Activated naive CD4-positive, alpha-beta T cell treated with anti-CD3 and anti-CD28 coated beads for 36 hours (primary cell): ENCODE measurements around the gene XKR7. TPM values are rescaled to one million over a fixed set of nuclear protein-coding genes. Genes with fewer than 3 reads are reported as not detected.
"Not testable (repeated sequence)": the region's sequence is repeated elsewhere in the genome, so short reads cannot be mapped to it uniquely, and the experiment has no call there.

Source experiments
- CTCF ChIA-PET: fragments of 350-600 bp; sonication (Branson Sonifier 250); formaldehyde crosslinking; loops from one replicate; lab custom pipeline; 2021; ENCODE audit warnings: antibody characterized with exemption; lab: Charles Lee
- DNase-seq: peaks from one replicate; pipeline ENCODE4 v3.0.0-alpha.2; 2020
- H3K27ac Mint-ChIP-seq: one replicate; pipeline ENCODE4 v1.8.0; 2021; ENCODE audit warnings: mild to moderate bottlenecking, mixed read lengths
- H3K27me3 Mint-ChIP-seq: one replicate; pipeline ENCODE4 v1.8.0; 2021; ENCODE audit warnings: low read depth, mixed read lengths
- H3K36me3 Mint-ChIP-seq: one replicate; pipeline ENCODE4 v1.8.0; 2021; ENCODE audit warnings: low read depth, mixed read lengths
- H3K4me1 Mint-ChIP-seq: one replicate; pipeline ENCODE4 v1.8.0; 2021; ENCODE audit warnings: low read depth, mixed read lengths
- H3K4me3 Mint-ChIP-seq: one replicate; pipeline ENCODE4 v1.8.0; 2021; ENCODE audit warnings: mild to moderate bottlenecking, moderate library complexity, mixed read lengths
- H3K9me3 Mint-ChIP-seq: one replicate; pipeline ENCODE4 v1.8.0; 2021; ENCODE audit warnings: mixed read lengths
- intact Hi-C: fragments of 100-400 bp; cut with micrococcal nuclease; formaldehyde crosslinking; loops from one replicate; pipeline ENCODE4 v1.15.1; 2023
- total RNA-seq, 2 experiments: library from RNA; stranded (reverse); gene quantifications; one replicate each; pipeline ENCODE4 v1.2.3, GENCODE V29; 2021

XKR7 gene, protein sequence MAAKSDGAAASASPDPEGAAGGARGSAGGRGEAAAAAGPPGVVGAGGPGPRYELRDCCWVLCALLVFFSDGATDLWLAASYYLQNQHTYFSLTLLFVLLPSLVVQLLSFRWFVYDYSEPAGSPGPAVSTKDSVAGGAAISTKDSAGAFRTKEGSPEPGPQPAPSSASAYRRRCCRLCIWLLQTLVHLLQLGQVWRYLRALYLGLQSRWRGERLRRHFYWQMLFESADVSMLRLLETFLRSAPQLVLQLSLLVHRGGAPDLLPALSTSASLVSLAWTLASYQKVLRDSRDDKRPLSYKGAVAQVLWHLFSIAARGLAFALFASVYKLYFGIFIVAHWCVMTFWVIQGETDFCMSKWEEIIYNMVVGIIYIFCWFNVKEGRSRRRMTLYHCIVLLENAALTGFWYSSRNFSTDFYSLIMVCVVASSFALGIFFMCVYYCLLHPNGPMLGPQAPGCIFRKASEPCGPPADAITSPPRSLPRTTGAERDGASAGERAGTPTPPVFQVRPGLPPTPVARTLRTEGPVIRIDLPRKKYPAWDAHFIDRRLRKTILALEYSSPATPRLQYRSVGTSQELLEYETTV
- total RNA-seq = under 1 TPM; 0.02 TPM

DNA sequence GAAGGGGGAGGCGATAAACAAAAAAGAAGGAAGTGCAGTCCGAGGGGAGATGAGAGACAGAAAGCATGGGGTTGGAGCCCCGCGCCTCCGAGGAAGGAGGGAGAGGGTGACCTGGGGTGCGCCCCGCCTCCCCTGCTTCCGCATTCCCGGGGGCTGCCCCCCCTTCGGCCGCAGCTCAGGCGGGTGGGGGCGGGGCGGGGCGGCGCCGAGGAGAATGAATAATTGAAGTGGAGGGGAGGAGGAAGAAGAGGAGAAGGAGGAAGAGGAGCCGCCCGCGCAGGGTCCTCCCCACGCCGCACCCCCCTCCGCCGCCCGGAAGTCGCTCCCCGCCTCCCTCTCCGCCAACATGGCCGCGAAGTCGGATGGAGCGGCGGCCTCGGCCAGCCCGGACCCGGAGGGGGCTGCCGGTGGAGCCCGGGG is at the start of gene XKR7:
TSS of gene XKR7 (plus strand) at position 322 of the 420 bp plus-strand sequence. CDS start at position 347, 25 bp downstream.
- peak; percentile 36 for DNase-seq
- peak within 1 kb of the TSS; percentile 72 for H3K4me3 Mint-ChIP-seq
- H3K27me3 Mint-ChIP-seq = peaks cover 49% of the 10 kb centered on the region
- H3K36me3 Mint-ChIP-seq = no peaks in the 10 kb centered on the region
- H3K27ac Mint-ChIP-seq = no peak within 1 kb of the TSS
- intact Hi-C loops = no loop called here
- H3K4me1 Mint-ChIP-seq = peaks cover 7% of the 10 kb centered on the region
- CTCF ChIA-PET = interaction anchor here (0.8 to 2.2 kb wide), 2 partner anchors 15 to 16 kb away, joined by 3 to 8 read pairs; partner anchors contain the start of gene PDRG1
- no peaks in the 10 kb centered on the region for H3K9me3 Mint-ChIP-seq

DNA sequence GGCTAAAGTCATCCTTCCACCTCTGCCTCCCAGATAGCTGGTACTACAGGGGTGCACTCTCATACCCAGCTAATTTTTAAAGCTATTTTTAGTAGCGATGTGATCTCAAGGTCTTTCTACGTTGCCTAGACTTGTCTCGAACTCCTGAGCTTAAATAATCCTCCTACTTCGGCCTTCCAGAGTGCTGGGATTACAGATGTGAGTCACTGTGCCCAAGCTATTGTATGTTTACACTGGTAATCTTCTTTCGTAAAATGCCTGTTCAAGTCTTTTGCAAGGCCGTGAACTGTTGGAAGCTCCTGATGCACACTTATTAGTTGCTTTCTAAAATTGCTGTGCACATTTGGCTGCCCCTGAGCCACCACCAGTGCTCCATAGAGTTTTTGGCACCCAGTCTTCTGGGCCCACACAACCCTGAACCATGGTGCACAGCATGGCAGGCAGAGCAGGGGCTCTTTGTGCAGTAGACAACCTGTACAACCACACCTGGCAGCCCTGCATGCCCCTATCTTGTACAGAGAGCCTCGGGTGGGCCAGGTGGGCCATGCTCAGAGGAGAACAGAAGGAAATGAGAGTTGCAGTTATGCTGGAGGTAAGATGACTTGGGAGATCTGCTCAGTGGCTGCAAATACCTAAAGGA is 49.4 kb upstream of the XKR7 start:
- no peaks in the 10 kb centered on the region for H3K4me1 Mint-ChIP-seq
- peaks cover 2% of the 10 kb centered on the region for H3K27me3 Mint-ChIP-seq
- CTCF ChIA-PET = interaction anchor here (2.8 kb wide), 1 partner anchor 34 kb away, joined by 9 read pairs; the partner anchor contains the start of gene PDRG1
- intact Hi-C loops = no loop called here
- no peak for DNase-seq
- H3K9me3 Mint-ChIP-seq = no peaks in the 10 kb centered on the region
- H3K4me3 Mint-ChIP-seq = no peak overlapping the region
- no peak overlapping the region for H3K27ac Mint-ChIP-seq
- H3K36me3 Mint-ChIP-seq = no peaks in the 10 kb centered on the region

DNA sequence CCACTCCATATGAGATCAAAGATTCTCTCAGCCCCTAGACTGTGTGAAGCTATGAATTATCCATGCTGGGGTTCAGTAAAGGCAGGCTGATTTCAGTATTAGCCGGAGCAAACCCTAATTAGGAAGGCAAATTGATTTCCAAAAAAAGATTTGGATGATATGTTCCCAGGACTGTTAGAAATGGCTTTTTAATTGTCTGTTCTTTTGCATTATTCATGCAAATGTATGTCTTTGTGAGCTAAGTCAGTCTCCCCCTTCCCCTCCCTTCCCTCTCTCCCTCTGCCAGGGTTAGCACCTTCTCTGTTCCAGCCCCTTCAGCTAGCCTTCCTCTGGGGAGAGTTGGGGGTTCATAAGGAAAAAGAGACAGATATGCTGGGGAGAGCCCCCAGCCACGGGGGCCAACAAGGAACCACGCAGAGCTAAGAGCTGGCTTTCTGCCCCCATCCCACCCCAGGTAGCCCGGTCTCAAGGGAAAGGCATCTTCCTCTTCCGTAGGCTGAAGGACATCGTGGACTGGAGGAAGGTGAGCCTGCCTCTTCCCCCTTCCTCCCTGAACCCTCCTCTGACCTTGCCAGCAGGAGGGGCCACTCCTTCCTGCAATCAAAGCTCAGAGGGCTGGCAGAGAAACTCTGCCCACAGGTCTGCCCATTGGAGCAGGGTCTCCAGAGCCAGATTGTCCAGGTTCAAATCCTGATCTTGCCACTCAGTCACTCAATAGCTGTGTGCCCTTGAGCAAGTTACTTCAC is 48.4 kb upstream of the XKR7 start:
- Mint-ChIP-seq H3K36me3 (no peaks in the 10 kb centered on the region), H3K9me3 (no peaks in the 10 kb centered on the region), H3K4me1 (peaks cover 3% of the 10 kb centered on the region), H3K4me3 (no peak overlapping the region), H3K27ac (no peak overlapping the region), H3K27me3 (peaks cover 5% of the 10 kb centered on the region)
- CTCF ChIA-PET = interaction anchor here (2.8 kb wide), 1 partner anchor 33 kb away, joined by 9 read pairs; the partner anchor contains the start of gene PDRG1
- intact Hi-C loops = no loop called here
- DNase-seq = no peak

DNA sequence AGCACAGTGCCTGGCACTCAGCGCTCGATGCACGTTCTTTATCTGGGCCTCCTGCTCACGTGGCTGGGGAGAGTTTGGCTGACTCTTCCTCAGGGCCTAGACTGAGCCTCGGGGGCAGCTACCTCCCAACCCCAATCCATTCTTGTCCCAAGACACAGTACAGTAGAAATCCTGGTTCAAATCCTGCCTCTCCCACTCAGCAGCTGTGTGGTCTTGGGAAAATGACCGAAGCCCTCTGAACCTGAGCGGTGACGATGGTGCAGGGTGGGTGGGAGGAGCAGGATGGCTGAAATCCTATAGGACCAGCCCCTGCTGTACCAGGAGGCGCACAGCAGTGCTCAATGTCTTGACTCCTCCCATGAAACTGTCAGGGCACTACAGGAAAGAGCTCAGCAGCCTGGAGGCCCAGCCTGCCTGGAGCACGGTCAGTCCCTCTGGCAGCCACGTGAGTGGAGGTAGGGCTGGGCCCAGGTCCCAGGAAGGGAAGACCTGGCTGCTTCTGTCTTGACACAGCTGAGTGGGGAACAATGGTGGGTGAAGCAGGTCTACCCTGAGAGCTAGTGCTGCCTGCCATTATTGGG is 47.6 kb upstream of the XKR7 start:
- H3K4me3 Mint-ChIP-seq = no peak overlapping the region
- intact Hi-C loops = no loop called here
- H3K27me3 Mint-ChIP-seq = peaks cover 5% of the 10 kb centered on the region
- no peak for DNase-seq
- CTCF ChIA-PET = interaction anchor here (2.8 kb wide), 1 partner anchor 32 kb away, joined by 9 read pairs; the partner anchor contains the start of gene PDRG1
- no peaks in the 10 kb centered on the region for H3K36me3 Mint-ChIP-seq
- H3K9me3 Mint-ChIP-seq = no peaks in the 10 kb centered on the region
- H3K27ac Mint-ChIP-seq = no peak overlapping the region
- peaks cover 3% of the 10 kb centered on the region for H3K4me1 Mint-ChIP-seq

DNA sequence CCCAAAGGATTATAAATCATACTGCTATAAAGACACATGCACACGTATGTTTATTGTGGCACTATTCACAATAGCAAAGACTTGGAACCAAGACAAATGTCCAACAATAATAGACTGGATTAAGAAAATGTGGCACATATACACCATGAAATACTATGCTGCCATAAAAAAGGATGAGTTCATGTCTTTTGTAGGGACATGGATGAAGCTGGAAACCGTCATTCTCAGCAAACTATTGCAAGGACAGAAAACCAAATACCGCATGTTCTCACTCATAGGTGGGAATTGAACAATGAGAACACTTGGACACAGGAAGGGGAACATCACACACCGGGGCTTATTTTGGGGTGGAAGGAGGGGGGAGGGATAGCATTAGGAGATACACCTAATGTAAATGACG is 46.5 kb upstream of the XKR7 start:
- intact Hi-C loops, H3K27ac Mint-ChIP-seq, H3K4me1 Mint-ChIP-seq, H3K27me3 Mint-ChIP-seq, H3K9me3 Mint-ChIP-seq, DNase-seq, H3K4me3 Mint-ChIP-seq, H3K36me3 Mint-ChIP-seq, CTCF ChIA-PET: not testable (repeated sequence)

DNA sequence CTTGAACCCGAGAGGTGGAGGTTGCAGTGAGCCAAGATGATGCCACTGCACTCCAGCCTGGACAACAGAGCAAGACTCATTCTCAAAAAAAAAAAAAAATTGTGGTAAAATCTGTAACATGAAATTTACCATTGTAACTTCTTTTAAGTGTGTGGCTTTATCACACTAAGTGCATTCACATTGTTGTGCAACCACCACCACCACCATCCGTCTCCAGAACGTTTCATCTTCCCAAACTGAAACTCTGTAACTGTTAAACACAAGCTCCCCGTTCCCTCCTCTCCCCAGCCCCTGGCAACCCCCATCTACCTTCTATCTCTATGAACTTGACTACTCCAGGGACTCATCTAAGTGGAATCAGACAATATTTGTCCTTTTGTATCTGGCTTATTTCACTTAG is 45.8 kb upstream of the XKR7 start:
- CTCF ChIA-PET = interaction anchor here (0.7 to 1.0 kb wide), 2 partner anchors 48 to 69 kb away, joined by 3 to 5 read pairs; no protein-coding TSS in a partner anchor
- Mint-ChIP-seq H3K9me3 (no peaks in the 10 kb centered on the region), H3K36me3 (no peaks in the 10 kb centered on the region), H3K4me3 (no peak overlapping the region), H3K4me1 (peaks cover 3% of the 10 kb centered on the region), H3K27ac (no peak overlapping the region), H3K27me3 (peaks cover 7% of the 10 kb centered on the region)
- DNase-seq = no peak
- intact Hi-C loops = no loop called here

DNA sequence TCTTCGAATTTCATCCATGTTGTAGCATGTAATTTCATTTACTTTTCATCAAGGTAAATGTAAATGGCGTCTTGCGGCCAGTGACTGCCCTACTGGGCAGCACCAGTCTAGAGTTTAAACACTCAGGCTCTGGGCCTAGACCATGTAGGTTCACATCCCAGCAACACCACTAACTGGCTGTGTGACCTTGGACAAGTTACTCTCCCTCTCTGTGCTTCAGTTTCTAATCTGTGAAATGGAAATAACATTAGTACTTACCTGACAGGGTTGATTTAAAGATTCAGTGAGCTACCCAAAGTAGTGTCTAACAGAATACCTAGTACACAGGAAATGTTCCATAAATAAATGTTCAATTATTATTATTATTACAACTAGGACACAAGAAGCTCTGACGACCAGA is 45.4 kb upstream of the XKR7 start:
- Mint-ChIP-seq H3K4me3 (no peak overlapping the region), H3K4me1 (peaks cover 3% of the 10 kb centered on the region), H3K27me3 (peaks cover 7% of the 10 kb centered on the region), H3K36me3 (no peaks in the 10 kb centered on the region), H3K9me3 (no peaks in the 10 kb centered on the region), H3K27ac (no peak overlapping the region)
- intact Hi-C loops = no loop called here
- DNase-seq = no peak
- CTCF ChIA-PET = interaction anchor here (1.0 kb wide), 1 partner anchor 69 kb away, joined by 3 read pairs; no protein-coding TSS in a partner anchor

DNA sequence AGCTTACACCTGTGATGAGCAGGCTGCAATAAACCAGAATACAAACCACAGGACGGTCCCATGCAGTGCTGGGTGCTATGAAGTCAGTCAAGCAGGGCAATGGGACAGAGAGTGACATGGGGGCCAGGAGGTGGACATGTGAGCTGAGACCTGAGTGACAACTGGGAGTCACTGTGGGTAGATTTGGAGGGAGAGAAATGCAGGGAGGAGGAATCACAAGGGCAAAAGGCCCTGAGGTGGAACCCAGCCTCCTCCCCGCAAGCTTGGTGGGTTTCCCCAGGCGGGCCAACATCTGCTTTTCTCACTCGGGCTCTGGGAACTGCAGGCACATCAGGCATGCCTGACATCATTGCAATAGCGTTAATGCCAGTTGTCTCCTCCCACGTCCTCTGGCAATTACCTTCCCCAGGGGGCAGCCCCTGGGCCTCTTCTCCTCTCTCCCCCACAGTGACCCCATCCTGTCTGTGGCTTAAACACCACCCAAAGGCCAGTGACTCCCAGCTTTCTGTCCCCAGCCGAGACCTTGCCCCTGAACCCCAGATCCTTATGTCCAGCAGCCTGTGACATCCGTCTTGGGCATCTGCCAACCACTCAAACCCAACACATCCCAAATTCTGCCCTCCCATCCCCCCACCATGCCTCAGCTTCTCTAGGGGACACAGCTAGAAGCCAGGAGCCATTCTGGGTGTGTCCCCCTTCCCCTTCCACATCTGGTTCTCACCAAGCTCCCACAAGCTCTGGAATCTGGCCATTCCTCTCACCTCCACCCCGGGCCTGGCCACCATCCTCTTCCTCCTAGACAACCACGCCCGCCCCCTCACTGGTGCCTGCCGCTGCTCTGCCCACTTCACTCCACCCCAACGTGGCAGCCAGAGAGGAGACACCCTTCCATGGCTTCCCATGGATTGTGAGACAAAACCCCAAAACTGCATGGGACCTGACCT is 44.3 kb upstream of the XKR7 start:
- H3K4me1 Mint-ChIP-seq = peaks cover 3% of the 10 kb centered on the region
- H3K27ac Mint-ChIP-seq = no peak overlapping the region
- H3K27me3 Mint-ChIP-seq = peaks cover 7% of the 10 kb centered on the region
- CTCF ChIA-PET = interaction anchor here (0.6 to 0.8 kb wide), 2 partner anchors 27 to 102 kb away, joined by 3 read pairs; no protein-coding TSS in a partner anchor
- H3K9me3 Mint-ChIP-seq = no peaks in the 10 kb centered on the region
- intact Hi-C loops = no loop called here
- no peaks in the 10 kb centered on the region for H3K36me3 Mint-ChIP-seq
- H3K4me3 Mint-ChIP-seq = no peak overlapping the region
- DNase-seq = peak; percentile 23

DNA sequence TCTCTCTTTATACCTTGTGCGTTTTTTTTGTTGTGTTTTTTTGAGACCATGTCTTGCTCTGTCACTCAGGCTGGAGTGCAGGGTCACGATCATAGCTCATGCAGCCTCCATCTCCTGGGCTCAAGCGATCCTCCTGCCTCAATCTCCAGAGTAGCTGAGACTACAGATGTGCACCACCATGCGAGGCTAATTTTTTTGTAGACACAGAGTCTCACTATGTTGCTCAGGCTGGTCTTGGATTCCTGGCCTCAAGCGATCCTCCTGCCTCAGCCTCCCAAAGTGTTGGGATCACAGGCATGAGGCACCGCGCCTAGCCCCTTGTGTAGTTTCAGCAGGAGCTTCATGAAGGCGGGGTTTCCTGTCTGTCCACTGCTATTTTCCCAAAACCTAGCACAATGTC is 43.4 kb upstream of the XKR7 start:
- H3K4me3 Mint-ChIP-seq = no peak overlapping the region
- no peak for DNase-seq
- intact Hi-C loops = no loop called here
- no peaks in the 10 kb centered on the region for H3K9me3 Mint-ChIP-seq
- H3K36me3 Mint-ChIP-seq = no peaks in the 10 kb centered on the region
- CTCF ChIA-PET = interaction anchor here (0.6 to 0.8 kb wide), 2 partner anchors 26 to 103 kb away, joined by 3 read pairs; no protein-coding TSS in a partner anchor
- H3K27me3 Mint-ChIP-seq = peaks cover 6% of the 10 kb centered on the region
- no peak overlapping the region for H3K27ac Mint-ChIP-seq
- H3K4me1 Mint-ChIP-seq = peaks cover 3% of the 10 kb centered on the region

DNA sequence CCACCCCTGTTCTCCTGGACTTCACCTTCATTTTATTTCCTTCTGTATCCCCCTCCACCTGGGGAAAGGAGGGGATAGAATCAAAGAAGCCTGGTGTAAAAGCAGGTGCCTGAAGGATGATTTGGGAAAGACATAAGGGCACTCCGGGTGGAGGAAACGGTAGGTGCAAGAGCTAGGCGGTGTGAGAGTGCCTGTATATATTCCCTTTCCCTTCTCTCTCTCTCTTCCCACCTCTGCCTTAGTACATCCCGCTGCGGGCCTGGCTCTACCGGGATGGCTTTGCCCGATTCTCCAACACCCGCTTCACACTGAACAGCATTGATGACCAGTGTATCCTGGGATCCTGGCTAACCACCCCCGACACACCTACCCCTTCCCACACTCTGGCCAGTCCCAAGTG is 42.3 kb upstream of the XKR7 start:
- intact Hi-C loops = no loop called here

DNA sequence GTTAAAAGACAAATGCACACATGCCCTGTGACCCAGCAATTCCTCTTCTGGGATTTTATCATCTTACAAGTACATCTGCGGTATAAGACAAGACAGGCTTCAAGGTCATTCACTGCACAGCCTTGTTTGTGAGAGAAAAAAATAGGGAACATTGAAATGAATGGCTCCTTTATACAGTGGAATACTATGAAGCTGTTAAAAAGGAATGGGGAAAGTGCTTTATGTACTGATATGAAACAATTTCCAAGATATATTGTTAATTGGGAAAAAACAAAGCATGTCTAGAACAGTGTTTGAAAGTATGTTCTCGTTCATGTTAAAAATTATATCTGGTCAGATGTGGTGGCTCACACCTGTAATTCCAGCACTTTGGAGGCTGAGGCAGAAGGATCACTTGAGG is 41.5 kb upstream of the XKR7 start:
- no peak for DNase-seq
- CTCF ChIA-PET = interaction anchor here (0.8 to 1.0 kb wide), 2 partner anchors 80 to 155 kb away, joined by 3 to 4 read pairs; no protein-coding TSS in a partner anchor

More for the DNA sequence above, 42.3 kb upstream of the XKR7 start:
- Mint-ChIP-seq H3K4me1 (peaks cover 3% of the 10 kb centered on the region), H3K36me3 (no peaks in the 10 kb centered on the region), H3K27me3 (peaks cover 6% of the 10 kb centered on the region), H3K9me3 (no peaks in the 10 kb centered on the region), H3K27ac (no peak overlapping the region), H3K4me3 (no peak overlapping the region)
- CTCF ChIA-PET = no interaction called here
- DNase-seq = no peak

More for the DNA sequence above, 41.5 kb upstream of the XKR7 start:
- Mint-ChIP-seq H3K27ac (no peak overlapping the region), H3K9me3 (no peaks in the 10 kb centered on the region), H3K27me3 (peaks cover 6% of the 10 kb centered on the region), H3K4me3 (no peak overlapping the region), H3K4me1 (peaks cover 3% of the 10 kb centered on the region), H3K36me3 (no peaks in the 10 kb centered on the region)
- intact Hi-C loops = no loop called here
